Right kidney (tissue), 9 donors: ENCODE measurements around the gene LCE3C.
"Not testable (repeated sequence)": the region's sequence is repeated elsewhere in the genome, so short reads cannot be mapped to it uniquely, and the experiment has no call there.

Source experiments
- DNase-seq: peaks from one replicate; pipeline ENCODE4 v3.0.0-alpha.2; 2016
- long read RNA-seq, 8 donors: transcript quantifications; one replicate each; lab custom pipeline, GENCODE V29; 2026

LCE3C gene
- long read RNA-seq, donor 1, result 0 reads
- long read RNA-seq, donor 2, result 0 reads
- long read RNA-seq, donor 3, result 0 reads
- long read RNA-seq, donor 4, result 0 reads
- long read RNA-seq, donor 5, result 0 reads
- long read RNA-seq, donor 6, result 0 reads
- long read RNA-seq, donor 7, result 0 reads
- long read RNA-seq, donor 8, result 0 reads

GRCh38 chr1:152599934-152600333 is at the start of gene LCE3C:
LCE3C (plus strand) TSS chr1:152600234; CDS start chr1:152600732, 498 bp downstream.
- no peak for DNase-seq

GRCh38 chr1:152565115-152565514 is 34.9 kb upstream of the LCE3C start:
- no peak for DNase-seq

GRCh38 chr1:152565535-152566215 is 34.4 kb upstream of the LCE3C start:
- DNase-seq, result no peak

GRCh38 chr1:152566681-152567080 is 33.4 kb upstream of the LCE3C start, which contains the start of gene LCE3E:
LCE3E (minus strand) TSS chr1:152566780; CDS start chr1:152566208, 572 bp downstream.
- DNase-seq, result no peak

GRCh38 chr1:152577168-152577567 is 22.9 kb upstream of the LCE3C start:
- no peak for DNase-seq

GRCh38 chr1:152579526-152579925 is 20.5 kb upstream of the LCE3C start:
- DNase-seq, result not testable (repeated sequence)

GRCh38 chr1:152580433-152580832 is 19.6 kb upstream of the LCE3C start, which contains the start of gene LCE3D:
LCE3D (minus strand) TSS chr1:152580516; CDS start chr1:152579936, 580 bp downstream.
- no peak for DNase-seq

GRCh38 chr1:152582647-152583046 is 17.4 kb upstream of the LCE3C start:
- DNase-seq, result no peak

- no peak for DNase-seq
Observed at GRCh38 chr1:152585586-152585985, 14.4 kb upstream of the LCE3C start.

- no peak for DNase-seq
Observed at GRCh38 chr1:152596986-152597385, 3.0 kb upstream of the LCE3C start.

GRCh38 chr1:152613511-152613910 is 13.5 kb downstream of the LCE3C start, which contains the start of gene LCE3B:
LCE3B (plus strand) TSS chr1:152613811; CDS start chr1:152613811, 0 bp downstream.
- DNase-seq, result no peak

- DNase-seq, result no peak
Observed at GRCh38 chr1:152621993-152622392, 22.0 kb downstream of the LCE3C start.

GRCh38 chr1:152622803-152623202 is 22.8 kb downstream of the LCE3C start, which contains the start of gene LCE3A:
LCE3A (minus strand) TSS chr1:152623103; CDS start chr1:152623103, 0 bp downstream.
- no peak for DNase-seq

GRCh38 chr1:152623203-152623844 is 23.3 kb downstream of the LCE3C start:
- DNase-seq, result no peak

- DNase-seq, result no peak
Observed at GRCh38 chr1:152626744-152627143, 26.7 kb downstream of the LCE3C start.

GRCh38 chr1:152630596-152630995 is 30.6 kb downstream of the LCE3C start:
- no peak for DNase-seq

GRCh38 chr1:152640351-152640750 is 40.3 kb downstream of the LCE3C start:
- DNase-seq, result no peak

GRCh38 chr1:152643945-152644344 is 43.9 kb downstream of the LCE3C start:
- no peak for DNase-seq

- no peak for DNase-seq
Observed at GRCh38 chr1:152645146-152645545, 45.1 kb downstream of the LCE3C start.

- no peak for DNase-seq
Observed at GRCh38 chr1:152646656-152647055, 46.6 kb downstream of the LCE3C start.
